Keratinocyte (primary cell): ENCODE measurements around the gene GDF9. TPM values are rescaled to one million over a fixed set of nuclear protein-coding genes. Genes with fewer than 3 reads are reported as not detected.

Experiments
- DNase-seq: peaks from one replicate; pipeline ENCODE4 v3.0.0-alpha.2; 2011; ENCODE audit warnings: low read depth, missing footprints, low spot score
- FAIRE-seq: peaks from 2 replicates; lab custom pipeline; 2011; peaks lifted over from hg19 to GRCh38; lab: Jason Lieb, UNC
- H2AFZ ChIP-seq: 2 replicates; pipeline ENCODE4 v1.6.0; 2012; ENCODE audit warnings: low read length, control low read depth, inconsistent platforms; ENCODE audit not compliant: control insufficient read depth
- H3K27ac ChIP-seq: 2 replicates; pipeline ENCODE4 v1.5.1; 2011; ENCODE audit warnings: low read length; ENCODE audit not compliant: control insufficient read depth, insufficient read depth
- H3K27me3 ChIP-seq: 3 replicates; pipeline ENCODE4 v1.6.0; 2011; ENCODE audit warnings: low read length; ENCODE audit not compliant: control insufficient read depth, insufficient read depth; ENCODE audit errors: extremely low read depth
- H3K36me3 ChIP-seq, 2 experiments: 2 replicates in 1 of 2; 3 replicates in 1 of 2; pipeline ENCODE4 v1.5.1; 2011; ENCODE audit warnings: low read length in 2 of 2, mild to moderate bottlenecking in 1 of 2; ENCODE audit not compliant: control insufficient read depth in 2 of 2, insufficient read depth in 2 of 2; ENCODE audit errors: extremely low read depth in 1 of 2
- H3K4me1 ChIP-seq: 3 replicates; pipeline ENCODE4 v1.5.1; 2011; ENCODE audit warnings: low read length; ENCODE audit not compliant: control insufficient read depth, insufficient read depth; ENCODE audit errors: extremely low read depth
- H3K4me2 ChIP-seq: 3 replicates; pipeline ENCODE4 v1.6.0; 2011; ENCODE audit warnings: low read depth, low read length; ENCODE audit not compliant: control insufficient read depth, insufficient read depth; ENCODE audit errors: extremely low read depth
- H3K4me3 ChIP-seq, 3 experiments: fragments of 200-600 bp in 1 of 3; sonication (generic) in 1 of 3; 2 replicates in 2 of 3; 3 replicates in 1 of 3; pipeline ENCODE4 v1.5.1; 2011 to 2016; ENCODE audit warnings: low read length in 3 of 3, mild to moderate bottlenecking in 3 of 3, control low read depth in 2 of 3, inconsistent platforms in 1 of 3, low read depth in 1 of 3, mixed read lengths in 1 of 3, mixed run types in 1 of 3, moderate library complexity in 1 of 3; ENCODE audit not compliant: control insufficient read depth in 2 of 3, insufficient read depth in 2 of 3; ENCODE audit errors: extremely low read depth in 1 of 3
- H3K79me2 ChIP-seq: 2 replicates; pipeline ENCODE4 v1.6.0; 2012; ENCODE audit warnings: low read length; ENCODE audit not compliant: control insufficient read depth, insufficient read depth
- H3K9ac ChIP-seq: 3 replicates; pipeline ENCODE4 v1.6.0; 2011; ENCODE audit warnings: low read length; ENCODE audit not compliant: control insufficient read depth, insufficient read depth; ENCODE audit errors: extremely low read depth
- H3K9me1 ChIP-seq: 3 replicates; pipeline ENCODE4 v1.6.0; 2011; ENCODE audit warnings: low read length; ENCODE audit not compliant: control insufficient read depth, insufficient read depth; ENCODE audit errors: extremely low read depth
- H3K9me3 ChIP-seq: 2 replicates; pipeline ENCODE4 v1.5.1; 2012; ENCODE audit warnings: low read depth, low read length; ENCODE audit not compliant: control insufficient read depth
- H4K20me1 ChIP-seq: 3 replicates; pipeline ENCODE4 v1.6.0; 2011; ENCODE audit warnings: low read length; ENCODE audit not compliant: control insufficient read depth, insufficient read depth; ENCODE audit errors: extremely low read depth
- CTCF ChIP-seq, 3 experiments: IDR thresholded peaks in 1 of 3; conservative IDR thresholded peaks in 1 of 3; optimal IDR thresholded peaks in 1 of 3; 2 replicates in 2 of 3; 3 replicates in 1 of 3; pipeline versions ENCODE3 to v1.5.1; 2011; ENCODE audit warnings: low read length in 3 of 3, mild to moderate bottlenecking in 3 of 3, moderate library complexity in 2 of 3, control low read depth in 1 of 3, inconsistent platforms in 1 of 3; ENCODE audit not compliant: insufficient read depth in 2 of 3; ENCODE audit errors: extremely low read depth in 1 of 3
- EZH2 ChIP-seq: IDR thresholded peaks from one replicate; pipeline ENCODE4 v1.6.1; 2012; ENCODE audit warnings: inconsistent platforms, mild to moderate bottlenecking, low read length, moderate library complexity
- dilution Hi-C: fragments of 300-500 bp; cut with MboI; formaldehyde crosslinking; loops from one replicate; pipeline ENCODE4 v1.7.0; 2020; ENCODE audit warnings: low sequenced_read_pairs; ENCODE audit not compliant: extremely low pct_ligation_motif_present
- polyA plus RNA-seq, 5 experiments: library from polyadenylated mRNA; depleted of rRNA in 3 of 5; stranded (reverse) in 3 of 5; stranded (forward) in 1 of 5; unstranded in 1 of 5; fragments of >200 nt; gene quantifications; 1 replicate in 1 of 5; 2 replicates in 3 of 5; 3 replicates in 1 of 5; pipeline versions ENCODE4 v1.2.1 to v1.2.3, GENCODE V29; 2011 to 2012; ENCODE audit warnings: missing spikeins in 2 of 5, low read depth in 1 of 5, low replicate concordance in 1 of 5

Gene GDF9
- polyA plus RNA-seq, 1 donor (not counting 4 experiments of a cell fraction or from before 2014, with no cell fraction given) = 0.21 TPM

- no peaks in the 10 kb centered on the region for H3K4me1 ChIP-seq
- no peaks in the 10 kb centered on the region for H3K79me2 ChIP-seq
- H3K27me3 ChIP-seq = no peaks in the 10 kb centered on the region
- H3K9me3 ChIP-seq = no peaks in the 10 kb centered on the region
- dilution Hi-C loops = no loop called here
- TF ChIP-seq CTCF (optimal IDR thresholded peaks at IDR 0.05 in 1 of 3, IDR thresholded peaks at IDR 0.05 in 1 of 3, conservative IDR thresholded peaks at IDR 0.05 in 1 of 3; ENCODE audit: extremely low read depth in 1 of 3, insufficient read depth in 2 of 3, low read length in 3 of 3) (no peak), EZH2 (no peak)
- DNase-seq (no peak), FAIRE-seq (no peak)
- H3K9me1 ChIP-seq = no peaks in the 10 kb centered on the region
- H4K20me1 ChIP-seq = no peaks in the 10 kb centered on the region
- H2AFZ ChIP-seq = no peak overlapping the region
- H3K9ac ChIP-seq = no peak overlapping the region
- H3K36me3 ChIP-seq = no peaks in the 10 kb centered on the region
- H3K27ac ChIP-seq = no peak overlapping the region
- H3K4me2 ChIP-seq = no peak overlapping the region
- H3K4me3 ChIP-seq = no peak overlapping the region
These were observed 16.9 kb downstream of the GDF9 start for GRCh38 chr5:132849347-132849746.

GRCh38 chr5:132848270-132848669, 18.0 kb downstream of the GDF9 start:
- dilution Hi-C loops = no loop called here
- H3K4me3 ChIP-seq = no peak overlapping the region
- H3K9me3 ChIP-seq = no peaks in the 10 kb centered on the region
- H3K27ac ChIP-seq = no peak overlapping the region
- TF ChIP-seq CTCF (optimal IDR thresholded peaks at IDR 0.05 in 1 of 3, IDR thresholded peaks at IDR 0.05 in 1 of 3, conservative IDR thresholded peaks at IDR 0.05 in 1 of 3; ENCODE audit: extremely low read depth in 1 of 3, insufficient read depth in 2 of 3, low read length in 3 of 3) (no peak), EZH2 (no peak)
- FAIRE-seq = no peak
- no peaks in the 10 kb centered on the region for H3K4me1 ChIP-seq
- H3K4me2 ChIP-seq = no peak overlapping the region
- H3K27me3 ChIP-seq = no peaks in the 10 kb centered on the region
- no peaks in the 10 kb centered on the region for H4K20me1 ChIP-seq
- no peaks in the 10 kb centered on the region for H3K36me3 ChIP-seq
- no peaks in the 10 kb centered on the region for H3K79me2 ChIP-seq
- no peak for DNase-seq
- H3K9me1 ChIP-seq = no peaks in the 10 kb centered on the region
- H2AFZ ChIP-seq = no peak overlapping the region
- no peak overlapping the region for H3K9ac ChIP-seq
